Epithelial cell of prostate (primary cell): ENCODE data around the gene ASB10.

Experiments
- DNase-seq: peaks from one replicate; pipeline ENCODE4 v3.0.0-alpha.2; 2011; ENCODE audit warnings: low read depth, low spot score
- H3K27ac ChIP-seq: fragments of 450-650 bp; 2 replicates; pipeline ENCODE4 v1.5.1; 2017; ENCODE audit warnings: mild to moderate bottlenecking

ASB10 gene

GRCh38 chr7:151191544-151191943 lies 4.5 kb upstream of the ASB10 start:
- H3K27ac ChIP-seq, result no peak overlapping the region
- no peak for DNase-seq

- no peak for DNase-seq
- no peak overlapping the region for H3K27ac ChIP-seq
These were observed 2.0 kb upstream of the ASB10 start for GRCh38 chr7:151189038-151189437.

GRCh38 chr7:151188252-151188542 lies 1.1 kb upstream of the ASB10 start:
- DNase-seq, result no peak
- H3K27ac ChIP-seq, result no peak overlapping the region

GRCh38 chr7:151187409-151188251 lies 580 bp upstream of the ASB10 start:
- no peak for DNase-seq
- H3K27ac ChIP-seq, result no peak overlapping the region

GRCh38 chr7:151185762-151186639 lies 1.0 kb downstream of the ASB10 start:
- H3K27ac ChIP-seq, result no peak overlapping the region
- DNase-seq, result no peak

- no peak overlapping the region for H3K27ac ChIP-seq
- DNase-seq, result no peak
These were observed 6.0 kb downstream of the ASB10 start for GRCh38 chr7:151181011-151181431.

- H3K27ac ChIP-seq, result no peak overlapping the region
- DNase-seq, result no peak
These were observed 7.1 kb downstream of the ASB10 start for GRCh38 chr7:151179946-151180345.

- no peak overlapping the region for H3K27ac ChIP-seq
- no peak for DNase-seq
These were observed 7.7 kb downstream of the ASB10 start for GRCh38 chr7:151179287-151179860.

- DNase-seq, result no peak
- no peak overlapping the region for H3K27ac ChIP-seq
These were observed 8.2 kb downstream of the ASB10 start for GRCh38 chr7:151178831-151179230.

- DNase-seq, result no peak
- no peak overlapping the region for H3K27ac ChIP-seq
These were observed 8.8 kb downstream of the ASB10 start for GRCh38 chr7:151178236-151178635.

GRCh38 chr7:151177310-151177709 lies 9.7 kb downstream of the ASB10 start:
- H3K27ac ChIP-seq, result no peak overlapping the region
- DNase-seq, result no peak

GRCh38 chr7:151176401-151176800 lies 10.6 kb downstream of the ASB10 start:
- H3K27ac ChIP-seq, result no peak overlapping the region
- DNase-seq, result no peak

- H3K27ac ChIP-seq, result no peak overlapping the region
- no peak for DNase-seq
These were observed 11.2 kb downstream of the ASB10 start for GRCh38 chr7:151175793-151176311.

GRCh38 chr7:151175047-151175792 lies 11.8 kb downstream of the ASB10 start:
- DNase-seq, result no peak
- H3K27ac ChIP-seq, result no peak overlapping the region

GRCh38 chr7:151174246-151175046 lies 12.6 kb downstream of the ASB10 start:
- no peak overlapping the region for H3K27ac ChIP-seq
- DNase-seq, result no peak

GRCh38 chr7:151173386-151174245 lies 13.4 kb downstream of the ASB10 start:
- H3K27ac ChIP-seq, result no peak overlapping the region
- DNase-seq, result no peak

- no peak overlapping the region for H3K27ac ChIP-seq
These were observed 14.5 kb downstream of the ASB10 start for GRCh38 chr7:151172273-151173141.

GRCh38 chr7:151168787-151169162 lies 18.3 kb downstream of the ASB10 start:
- no peak overlapping the region for H3K27ac ChIP-seq
- DNase-seq, result no peak

More at GRCh38 chr7:151172273-151173141, 14.5 kb downstream of the ASB10 start:
- DNase-seq, result no peak
